ENCODE results near the gene TDG. TPM values are rescaled to one million over a fixed set of nuclear protein-coding genes. Genes with fewer than 3 reads are reported as not detected.

The TDG gene
- total and polyA plus RNA-seq, 2 experiments from 2014 or later, result 27.9 to 47.9 TPM

GRCh38 chr12:103936679-103937078 is 29.0 kb upstream of the TDG start:
- WGBS (ENCODE audit: low lambda C conversion rate, missing lambda C conversion rate), result 96% methylated on average over 3 of the region's 3 CpGs
- Histone ChIP-seq H3K4me1 (ENCODE audit: insufficient read depth) (peaks cover 33% of the 10 kb centered on the region), H3K9me2 (replicated peaks; ENCODE audit: insufficient read depth) (no peaks in the 10 kb centered on the region)

DNA sequence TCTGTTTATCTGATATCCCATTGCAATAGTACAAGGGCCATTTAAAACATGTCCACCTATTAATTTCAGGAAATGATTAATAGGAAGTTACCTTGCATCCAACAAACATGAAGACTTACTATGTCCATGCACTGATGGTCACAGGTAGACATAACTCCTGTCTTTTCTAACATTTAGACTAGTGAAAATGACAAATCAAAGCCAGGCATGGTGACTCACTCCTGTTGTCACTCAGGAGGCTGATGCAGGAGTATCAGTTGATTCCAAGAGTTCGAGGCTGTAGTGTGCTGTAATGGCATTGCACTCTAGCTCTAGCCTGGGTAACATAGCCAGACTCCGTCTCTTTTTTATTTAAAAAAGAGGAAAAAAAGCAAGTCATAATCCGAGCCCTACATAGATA is 20.7 kb upstream of the TDG start:
- Histone ChIP-seq H3K9me2 (replicated peaks; ENCODE audit: insufficient read depth) (no peaks in the 10 kb centered on the region), H3K4me1 (ENCODE audit: insufficient read depth) (no peaks in the 10 kb centered on the region), H3K27me3 (no peaks in the 10 kb centered on the region), H3K27ac (no peak overlapping the region), H3K4me2 (no peak overlapping the region), H3K9me3 (ENCODE audit: low read depth) (no peaks in the 10 kb centered on the region), H3K4me3 (no peak overlapping the region), H2AFZ (no peak overlapping the region), H3K79me2 (peaks cover 29% of the 10 kb centered on the region), H3K36me3 (replicated peaks; ENCODE audit: insufficient read depth, low read depth) (peaks cover 35% of the 10 kb centered on the region), H4K20me1 (ENCODE audit: insufficient read depth, poor library complexity, severe bottlenecking) (peaks cover 16% of the 10 kb centered on the region)
- DNase-seq (ENCODE audit: low spot score), result no peak
- WGBS (ENCODE audit: low lambda C conversion rate, missing lambda C conversion rate), result 63% methylated on average over 3 of the region's 3 CpGs
- TF ChIP-seq EZH2phosphoT487 (IDR thresholded peaks at IDR 0.05; ENCODE audit: low read depth, severe bottlenecking, unreplicated experiment) (no peak), EZH2 (IDR thresholded peaks at IDR 0.05; ENCODE audit: borderline replicate concordance) (no peak)
- TF ChIP-seq, protein P1, sequence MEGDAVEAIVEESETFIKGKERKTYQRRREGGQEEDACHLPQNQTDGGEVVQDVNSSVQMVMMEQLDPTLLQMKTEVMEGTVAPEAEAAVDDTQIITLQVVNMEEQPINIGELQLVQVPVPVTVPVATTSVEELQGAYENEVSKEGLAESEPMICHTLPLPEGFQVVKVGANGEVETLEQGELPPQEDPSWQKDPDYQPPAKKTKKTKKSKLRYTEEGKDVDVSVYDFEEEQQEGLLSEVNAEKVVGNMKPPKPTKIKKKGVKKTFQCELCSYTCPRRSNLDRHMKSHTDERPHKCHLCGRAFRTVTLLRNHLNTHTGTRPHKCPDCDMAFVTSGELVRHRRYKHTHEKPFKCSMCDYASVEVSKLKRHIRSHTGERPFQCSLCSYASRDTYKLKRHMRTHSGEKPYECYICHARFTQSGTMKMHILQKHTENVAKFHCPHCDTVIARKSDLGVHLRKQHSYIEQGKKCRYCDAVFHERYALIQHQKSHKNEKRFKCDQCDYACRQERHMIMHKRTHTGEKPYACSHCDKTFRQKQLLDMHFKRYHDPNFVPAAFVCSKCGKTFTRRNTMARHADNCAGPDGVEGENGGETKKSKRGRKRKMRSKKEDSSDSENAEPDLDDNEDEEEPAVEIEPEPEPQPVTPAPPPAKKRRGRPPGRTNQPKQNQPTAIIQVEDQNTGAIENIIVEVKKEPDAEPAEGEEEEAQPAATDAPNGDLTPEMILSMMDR (IDR thresholded peaks at IDR 0.05; ENCODE audit: poor library complexity), result no peak

More at GRCh38 chr12:103936679-103937078, 29.0 kb upstream of the TDG start:
- DNase-seq (ENCODE audit: low spot score), result no peak
- peaks cover 85% of the 10 kb centered on the region for H3K79me2 ChIP-seq
- no peak overlapping the region for H3K4me2 ChIP-seq
- H2AFZ ChIP-seq, result no peak overlapping the region
- TF ChIP-seq EZH2 (IDR thresholded peaks at IDR 0.05; ENCODE audit: borderline replicate concordance) (no peak), EZH2phosphoT487 (IDR thresholded peaks at IDR 0.05; ENCODE audit: low read depth, severe bottlenecking, unreplicated experiment) (no peak)
- TF ChIP-seq, protein P1 (IDR thresholded peaks at IDR 0.05; ENCODE audit: poor library complexity), result no peak
- peaks cover 56% of the 10 kb centered on the region for H4K20me1 ChIP-seq (ENCODE audit: insufficient read depth, poor library complexity, severe bottlenecking)
- no peak overlapping the region for H3K4me3 ChIP-seq
- H3K9me3 ChIP-seq (ENCODE audit: low read depth), result no peaks in the 10 kb centered on the region
- no peaks in the 10 kb centered on the region for H3K27me3 ChIP-seq
- H3K36me3 ChIP-seq (replicated peaks; ENCODE audit: insufficient read depth, low read depth), result peaks cover 9% of the 10 kb centered on the region
- H3K27ac ChIP-seq, result no peak overlapping the region

DNA sequence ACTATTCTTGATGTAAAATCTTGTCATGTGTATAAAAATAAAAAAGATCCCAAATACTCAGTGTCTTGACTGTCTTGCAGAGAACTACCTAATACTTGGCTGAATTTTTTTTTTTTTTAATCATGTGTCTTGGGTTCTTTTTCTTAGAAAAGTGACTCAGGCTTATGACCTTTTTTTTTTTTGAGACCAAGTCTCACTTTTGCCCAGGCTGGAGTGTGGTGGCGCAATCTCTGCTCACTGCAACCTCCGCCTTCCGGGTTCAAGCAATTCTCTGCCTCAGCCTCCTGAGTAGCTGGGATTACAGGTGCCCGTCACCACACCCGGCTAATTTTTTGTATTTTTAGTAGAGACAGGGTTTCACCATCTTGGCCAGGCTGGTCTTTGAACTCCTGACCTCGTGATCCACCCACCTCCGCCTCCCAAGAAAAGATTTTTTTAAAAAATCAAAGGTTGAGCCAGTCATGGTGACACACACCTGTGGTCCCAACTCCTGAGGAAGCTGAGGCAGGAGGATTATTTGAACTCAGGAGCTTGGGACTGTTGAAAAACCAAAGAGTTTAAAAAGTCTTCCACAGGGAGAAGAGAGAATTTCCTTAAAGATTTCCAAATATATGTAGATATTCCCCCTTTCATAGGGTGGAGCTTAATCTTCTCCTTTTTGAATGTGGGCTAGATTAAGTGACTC is 17.7 kb upstream of the TDG start:
- Histone ChIP-seq H3K4me2 (no peak overlapping the region), H2AFZ (no peak overlapping the region), H4K20me1 (ENCODE audit: insufficient read depth, poor library complexity, severe bottlenecking) (peaks cover 13% of the 10 kb centered on the region), H3K9me3 (ENCODE audit: low read depth) (no peaks in the 10 kb centered on the region), H3K4me1 (ENCODE audit: insufficient read depth) (no peaks in the 10 kb centered on the region), H3K9me2 (replicated peaks; ENCODE audit: insufficient read depth) (no peaks in the 10 kb centered on the region), H3K36me3 (replicated peaks; ENCODE audit: insufficient read depth, low read depth) (peaks cover 12% of the 10 kb centered on the region), H3K27ac (no peak overlapping the region), H3K4me3 (no peak overlapping the region), H3K79me2 (peaks cover 20% of the 10 kb centered on the region), H3K27me3 (no peaks in the 10 kb centered on the region)
- 97% methylated on average over 7 of the region's 7 CpGs for WGBS (ENCODE audit: low lambda C conversion rate, missing lambda C conversion rate)
- no peak for DNase-seq (ENCODE audit: low spot score)
- no peak for TF ChIP-seq EZH2 (IDR thresholded peaks at IDR 0.05; ENCODE audit: borderline replicate concordance)
- TF ChIP-seq EZH2phosphoT487 (IDR thresholded peaks at IDR 0.05; ENCODE audit: low read depth, severe bottlenecking, unreplicated experiment), result no peak
- TF ChIP-seq, protein P1 (IDR thresholded peaks at IDR 0.05; ENCODE audit: poor library complexity), result no peak
